ENCODE data around the gene C5orf22.

- TF ChIP-seq GATA2 (IDR thresholded peaks at IDR 0.05; ENCODE audit: low read depth, low read length) (no peak), GATA3 (IDR thresholded peaks at IDR 0.05; ENCODE audit: low read depth, low read length) (no peak)
These were observed 35.8 kb upstream of the C5orf22 start for GRCh38 chr5:31496301-31496700.
